GM12892 (cell line): Measurements from ENCODE around the gene OSBP.

Experiments used
- POLR2A ChIP-seq: IDR thresholded peaks from 2 replicates; pipeline ENCODE4 v1.6.1; 2011; ENCODE audit warnings: low read depth, low read length, control low read depth
- POLR2AphosphoS5 ChIP-seq: IDR thresholded peaks from 2 replicates; pipeline ENCODE4 v1.6.1; 2011; ENCODE audit warnings: low read depth, low read length, control low read depth
- TAF1 ChIP-seq: IDR thresholded peaks from 2 replicates; pipeline ENCODE4 v1.6.1; 2011; ENCODE audit warnings: low read depth, mild to moderate bottlenecking, control low read depth, low read length, borderline replicate concordance

DNA sequence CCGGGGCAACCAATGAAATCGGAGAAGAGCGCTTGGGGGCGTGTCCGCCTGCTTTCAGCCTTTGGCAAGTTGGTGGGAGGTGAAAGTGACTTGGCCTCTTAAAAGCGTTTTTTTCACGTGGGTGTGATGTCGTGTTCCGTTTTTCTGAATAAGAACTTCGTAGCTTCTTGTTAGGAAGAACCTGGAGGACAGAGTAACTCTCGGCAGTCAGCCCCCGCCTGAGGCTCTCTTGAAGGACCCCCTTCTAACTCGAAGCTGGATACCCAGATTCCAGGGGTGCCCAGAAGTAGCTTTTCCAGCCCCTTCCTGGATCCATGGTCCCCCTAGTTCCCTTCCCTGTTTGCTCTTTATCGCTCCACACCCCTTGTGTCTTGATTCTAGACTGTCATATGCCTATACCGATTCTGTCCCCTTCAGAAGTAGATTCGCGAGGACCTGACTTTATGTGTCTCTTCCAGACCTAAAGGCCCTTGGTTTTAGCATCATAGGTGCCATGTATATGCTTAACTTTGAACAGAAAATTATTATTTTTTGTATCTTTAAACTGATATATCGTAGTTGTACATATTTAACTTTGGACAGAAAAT, 915 bp upstream of the OSBP start:
- TF ChIP-seq POLR2AphosphoS5: peak; percentile 12; the same call in 1 of the 2 replicates
- no peak; the same call in none of the 2 replicates for TF ChIP-seq POLR2A
- TF ChIP-seq TAF1: no peak
